ENCODE measurements around the gene SYT9.

Gene SYT9

DNA sequence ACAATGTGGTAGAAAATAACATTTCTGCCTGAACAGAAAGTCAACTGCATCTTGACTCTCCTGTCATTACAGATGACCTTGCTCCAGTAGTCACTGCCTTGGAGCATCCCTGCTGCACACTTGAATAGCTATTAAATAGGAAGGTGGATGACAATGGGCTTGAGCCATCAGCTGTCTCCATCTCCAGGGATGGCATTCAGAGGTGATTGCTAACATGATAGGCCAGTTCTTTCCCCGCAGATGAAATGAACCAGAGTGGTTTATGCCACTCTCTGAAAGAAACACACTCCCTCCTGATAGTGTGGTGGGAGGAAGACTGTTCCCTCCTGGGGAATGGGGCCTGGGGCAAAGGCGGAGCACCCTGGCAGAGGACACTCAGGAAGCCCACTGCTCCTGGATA, 176.5 kb downstream of the SYT9 start:
- no peak for DNase-seq

DNA sequence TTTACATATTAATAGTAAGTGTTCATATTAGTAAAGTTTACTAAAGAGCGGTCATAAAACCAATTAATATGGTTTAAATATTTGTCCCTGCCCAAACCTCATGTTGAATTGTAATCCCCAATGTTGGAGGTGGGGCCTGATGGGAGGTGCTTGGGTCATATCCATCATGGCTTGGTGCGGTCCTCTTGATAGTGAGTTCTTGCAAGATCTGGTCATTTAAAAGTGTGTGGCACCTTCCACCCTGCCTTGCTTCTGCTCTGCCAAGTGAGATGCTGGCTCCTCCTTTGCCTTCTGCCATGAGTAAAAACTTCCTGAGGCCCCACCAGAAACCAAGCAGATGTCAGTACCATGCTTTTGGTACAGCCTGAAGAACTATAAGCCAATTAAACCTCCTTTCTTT, 178.8 kb downstream of the SYT9 start:
- DNase-seq, result no peak

DNA sequence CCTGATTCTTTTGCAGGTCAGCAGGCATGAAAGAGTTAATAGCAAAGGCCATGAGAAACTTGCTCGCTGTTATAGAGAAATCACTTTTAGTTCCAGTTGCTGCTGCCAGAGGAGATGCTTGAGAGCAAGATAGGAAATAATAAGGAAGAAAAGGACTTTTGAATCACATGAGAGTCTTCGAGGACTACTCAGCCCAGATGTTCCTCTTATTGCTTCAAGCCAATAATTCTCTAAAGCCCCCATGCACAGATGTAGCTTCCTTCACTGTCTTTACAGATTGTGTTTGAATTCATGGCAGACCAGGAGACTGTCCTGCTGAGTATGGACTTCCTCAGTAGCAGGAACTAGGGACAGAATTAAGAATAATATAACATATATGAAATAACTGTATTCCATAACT, 183.5 kb downstream of the SYT9 start:
- DNase-seq, result no peak

DNA sequence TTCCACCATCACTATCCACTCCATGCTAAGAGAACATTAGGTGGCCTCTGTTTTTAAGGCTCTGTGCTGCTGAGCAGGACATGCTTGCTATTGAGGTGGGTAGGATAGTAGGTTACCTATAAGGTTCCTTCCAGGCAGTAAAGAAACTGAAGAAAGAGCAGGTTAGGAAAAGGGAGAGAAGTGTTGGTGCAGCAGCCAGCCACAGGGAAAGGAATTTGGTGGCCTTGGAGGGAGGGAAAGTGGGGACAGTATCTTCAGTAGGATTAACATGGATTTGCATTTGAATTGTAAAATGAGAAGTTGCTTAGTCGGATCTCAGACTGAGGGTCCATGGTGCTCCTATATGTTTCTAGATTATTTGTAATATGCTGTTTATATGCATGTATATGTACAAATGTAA, 184.4 kb downstream of the SYT9 start:
- DNase-seq, result no peak

DNA sequence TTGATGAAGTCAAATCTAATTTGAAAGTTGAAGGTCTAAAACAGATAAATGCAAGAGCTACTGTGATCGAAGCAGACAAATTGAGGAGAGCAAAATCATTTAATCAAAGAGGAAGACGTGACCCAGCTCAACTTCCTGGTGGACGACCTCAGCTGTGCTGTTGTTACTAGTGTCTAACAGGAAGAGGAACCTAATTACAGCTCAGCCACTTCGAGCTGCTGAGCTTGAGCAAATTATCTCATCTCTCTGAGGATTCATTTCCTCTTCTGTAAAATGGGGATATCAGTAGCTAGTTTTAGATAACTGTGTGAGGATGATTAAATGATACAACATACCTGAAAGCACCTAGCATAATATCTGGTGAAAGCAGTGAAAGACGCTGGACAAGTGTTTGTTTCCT, 185.0 kb downstream of the SYT9 start:
- DNase-seq, result peak; percentile 59

DNA sequence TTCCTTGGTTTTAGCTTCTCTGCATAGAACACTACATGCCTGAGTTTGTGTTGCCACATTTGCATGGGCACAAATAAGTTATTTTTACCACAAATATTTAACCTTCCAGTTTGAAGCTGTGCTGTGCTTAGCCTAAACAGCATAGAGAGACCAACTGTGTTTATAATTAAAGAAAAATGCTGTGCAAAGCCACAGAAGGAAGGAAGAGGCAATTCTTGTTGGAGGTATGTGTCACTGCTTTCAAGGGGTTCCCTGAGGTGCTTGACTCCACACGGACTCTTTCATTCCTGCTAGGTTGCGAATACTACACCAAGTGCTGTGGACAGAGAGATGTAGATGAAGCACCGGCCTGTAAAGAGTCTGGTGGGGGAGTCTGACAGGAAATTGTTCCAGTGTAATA, 186.0 kb downstream of the SYT9 start:
- no peak for DNase-seq

DNA sequence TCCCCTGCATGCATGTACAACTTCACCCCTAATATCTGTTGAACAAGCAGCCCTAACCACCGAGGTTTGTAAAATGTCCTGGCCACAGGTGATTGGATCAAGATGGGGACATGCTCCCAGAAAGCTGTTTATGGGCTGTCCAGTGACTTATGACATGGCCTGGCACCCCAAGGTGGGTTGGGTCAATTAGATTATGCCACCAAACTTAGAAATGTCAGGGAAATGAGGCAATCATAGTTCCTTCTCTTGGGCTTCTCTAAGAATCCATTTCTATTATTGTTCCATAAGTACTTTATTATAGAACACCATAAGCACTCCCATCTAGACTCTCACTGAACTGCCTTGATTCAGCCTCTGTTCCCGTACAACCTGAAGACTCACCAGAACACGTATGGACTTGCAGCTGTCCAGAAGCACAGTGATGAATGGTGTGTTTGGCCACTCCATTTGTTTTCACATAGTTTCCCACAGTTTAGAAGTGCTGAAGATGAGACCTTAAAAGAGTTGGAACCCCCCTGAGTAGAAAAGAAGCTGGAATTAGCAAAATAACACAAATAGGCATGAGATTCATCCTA, 188.1 kb downstream of the SYT9 start:
- DNase-seq, result no peak

DNA sequence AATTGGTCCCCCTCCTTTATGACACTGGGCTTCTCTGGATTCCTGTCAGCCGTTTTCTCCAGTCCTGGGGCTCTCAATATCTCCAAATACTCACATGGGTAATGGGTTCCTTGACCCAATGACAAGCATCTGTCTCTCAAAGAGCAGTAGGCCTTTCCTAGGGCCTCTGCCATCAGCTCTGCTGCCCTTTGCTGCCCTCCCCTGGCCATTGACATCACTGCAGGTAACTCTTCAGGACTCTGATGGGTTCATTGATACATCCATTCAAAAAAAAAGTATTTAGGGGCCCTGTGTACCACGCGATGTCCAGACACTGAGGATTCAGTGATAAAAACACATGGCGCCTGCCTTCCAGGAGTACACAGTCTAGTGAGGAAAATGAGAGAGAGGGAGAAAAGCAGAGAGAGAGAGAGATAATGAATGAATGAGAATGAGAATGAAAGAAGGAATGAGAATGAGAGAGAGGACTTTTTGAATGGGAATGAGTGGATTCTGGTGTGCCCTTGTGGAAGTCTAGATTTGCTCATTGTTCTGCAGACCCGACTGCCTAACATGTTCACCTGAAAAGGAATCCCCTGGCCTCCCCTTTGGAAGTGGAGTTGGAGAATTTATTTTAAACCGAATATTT, 191.0 kb downstream of the SYT9 start:
- DNase-seq, result peak; percentile 82

DNA sequence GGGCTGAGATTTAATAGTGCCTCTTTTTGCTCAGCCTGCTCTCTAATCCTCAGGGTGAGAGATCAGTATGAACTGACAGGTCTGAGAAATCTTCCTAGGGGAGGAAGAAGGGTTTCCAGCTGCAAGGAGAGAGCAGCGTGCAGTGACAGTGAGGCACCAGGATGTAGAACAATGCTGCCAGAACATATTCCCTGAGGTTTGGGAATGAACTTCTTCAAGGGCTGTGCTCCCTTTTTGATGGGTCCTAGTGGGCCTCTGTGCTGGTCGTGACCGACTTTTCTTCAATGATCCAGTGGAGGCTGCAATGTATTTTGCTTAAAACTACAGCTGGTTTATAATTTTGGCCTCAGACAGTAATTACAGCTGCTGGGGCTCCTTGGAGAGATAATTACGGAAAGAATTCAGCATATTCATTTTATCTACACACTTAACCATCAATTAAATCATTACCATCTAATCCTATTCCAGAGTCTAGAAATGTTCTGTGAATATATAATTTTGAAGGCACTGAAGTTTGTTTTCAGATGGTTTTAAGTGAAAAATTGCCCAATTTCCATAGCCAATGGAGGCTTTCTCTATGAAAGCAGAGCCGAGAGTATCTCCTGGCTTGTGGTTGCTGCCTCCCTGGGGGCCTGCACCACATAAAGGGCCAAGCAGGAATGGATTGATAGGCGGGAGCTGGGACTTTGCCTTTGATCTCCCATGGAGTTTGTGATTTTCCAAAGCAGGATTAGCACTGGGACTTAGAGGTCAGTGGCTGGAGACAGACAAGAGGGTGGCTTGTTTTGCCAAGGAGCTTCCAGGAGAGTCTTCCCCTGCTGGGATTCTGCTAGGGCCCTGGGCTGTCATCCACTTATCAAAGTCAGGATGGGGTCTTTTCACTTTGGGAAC, 192.6 kb downstream of the SYT9 start:
- no peak for DNase-seq

DNA sequence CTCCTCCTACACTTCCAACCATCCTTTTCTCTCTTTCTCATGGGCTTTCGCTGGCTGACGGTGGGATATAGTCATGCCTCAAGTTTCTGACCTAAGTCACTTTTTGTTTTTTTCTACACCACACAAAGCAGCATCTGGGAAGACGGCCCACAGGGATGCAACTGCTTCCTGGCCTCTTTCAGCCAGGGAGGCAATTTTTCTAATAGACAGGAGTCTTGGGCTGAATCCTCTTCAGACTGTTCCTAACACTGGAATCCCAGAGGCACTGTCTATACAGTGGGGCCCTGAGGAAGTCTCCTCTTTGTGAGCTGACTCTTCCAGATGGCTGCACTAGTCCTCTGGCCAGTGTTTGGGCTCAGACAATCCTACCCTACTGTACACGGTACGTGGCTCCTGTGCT, 193.9 kb downstream of the SYT9 start:
- DNase-seq, result no peak

DNA sequence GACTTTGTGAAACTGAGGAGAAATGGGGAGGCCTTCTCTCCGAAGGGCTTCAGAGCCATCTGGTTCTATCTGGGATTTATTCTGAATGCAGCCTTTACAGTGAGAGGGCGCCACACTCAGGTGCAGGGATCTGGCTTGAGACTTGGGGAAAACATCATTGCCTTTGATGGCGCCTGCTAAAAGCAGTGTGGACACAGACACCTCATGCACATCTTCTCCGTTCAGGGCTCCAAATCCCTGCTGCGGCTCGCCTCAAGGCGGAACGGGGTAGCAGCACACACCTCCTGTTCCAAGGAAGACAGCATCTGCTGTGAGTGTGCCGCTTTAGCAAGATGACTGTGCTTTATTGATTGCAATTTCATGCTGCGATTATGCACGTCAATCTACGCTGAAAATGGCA, 196.5 kb downstream of the SYT9 start:
- no peak for DNase-seq

DNA sequence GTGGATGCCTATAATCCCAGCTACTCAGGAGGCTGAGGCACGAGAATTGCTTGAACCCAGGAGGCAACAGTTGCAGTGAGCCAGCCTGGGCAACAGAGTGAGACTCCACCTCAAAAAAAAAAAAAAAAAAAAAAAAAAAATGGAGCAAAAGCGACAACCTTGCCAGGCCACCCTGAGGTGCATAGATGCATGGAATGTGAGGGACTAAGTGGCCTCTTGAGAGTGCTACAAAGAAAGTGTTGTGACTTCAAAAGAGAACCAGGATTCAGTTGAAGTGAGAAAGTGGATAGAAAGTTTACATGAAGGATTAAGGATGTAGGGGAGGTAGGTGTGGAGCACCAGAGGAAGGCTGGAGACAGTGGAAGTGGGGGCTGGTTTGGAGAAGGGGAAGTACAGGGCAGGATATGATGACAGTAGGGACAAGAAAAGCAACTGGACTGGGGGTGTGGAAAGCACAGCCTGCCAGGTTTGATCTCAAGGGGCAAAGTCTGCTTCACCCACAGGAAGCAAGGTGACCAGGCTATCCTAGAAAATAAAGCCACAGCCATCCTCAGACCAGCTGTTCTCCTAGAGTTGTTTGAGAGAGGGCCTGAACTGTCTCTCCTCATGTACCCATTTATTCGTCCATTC, 197.6 kb downstream of the SYT9 start:
- DNase-seq, result no peak

DNA sequence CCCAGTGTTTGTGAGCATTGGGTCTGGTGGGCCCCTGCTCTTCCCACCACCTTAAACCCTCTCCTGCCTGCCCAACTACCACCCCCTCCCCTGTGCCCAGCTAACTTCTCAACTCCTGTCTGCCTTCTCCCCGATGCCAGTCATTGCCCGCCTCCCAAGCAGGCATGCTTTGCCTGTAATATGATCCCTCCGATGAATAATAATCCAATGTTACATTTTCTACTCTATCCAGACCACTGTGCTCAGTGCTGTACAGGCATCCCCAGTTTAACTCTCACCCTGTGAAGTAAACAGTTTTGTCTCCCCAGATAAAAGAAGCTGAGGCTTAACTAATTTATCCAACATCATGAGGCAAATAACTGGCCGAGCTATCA, 198.1 kb downstream of the SYT9 start:
- no peak for DNase-seq

DNA sequence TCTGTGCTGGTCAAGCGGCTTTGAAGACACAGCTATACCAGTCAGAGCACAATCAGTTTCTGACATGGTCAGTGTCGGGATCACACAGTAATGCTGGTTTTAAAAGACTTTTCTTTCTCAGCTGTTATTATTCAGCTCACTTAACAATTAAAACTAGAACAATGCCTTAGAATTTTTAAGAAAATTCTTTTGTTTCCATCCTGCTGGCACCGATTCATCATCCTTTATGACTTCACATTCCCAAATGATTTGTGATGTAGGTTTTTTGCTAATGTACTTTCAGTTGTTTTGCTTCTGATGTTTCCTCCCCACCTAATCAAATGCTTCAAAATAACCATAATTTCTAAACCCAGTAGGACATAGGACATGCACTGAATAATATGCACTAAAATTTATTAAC, 199.1 kb downstream of the SYT9 start:
- DNase-seq, result no peak

DNA sequence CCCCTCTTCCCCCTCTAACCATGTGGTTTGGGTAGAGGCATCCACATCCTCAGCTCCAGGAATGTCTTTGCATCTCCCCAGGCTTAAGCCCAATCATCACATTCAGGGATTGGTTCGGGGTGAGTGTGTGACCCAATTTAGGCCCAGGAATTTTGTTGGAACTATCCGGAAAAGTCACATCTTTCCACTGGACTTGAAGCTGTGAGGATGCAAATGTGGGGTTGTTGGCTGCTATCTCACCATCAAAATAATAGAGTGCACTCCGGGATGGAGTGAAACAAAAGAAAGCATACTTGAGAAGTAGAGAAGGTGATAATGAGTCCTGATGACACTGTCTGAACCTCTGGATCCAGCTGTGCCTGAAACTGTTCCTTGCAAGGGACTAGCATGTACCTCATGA, 199.8 kb downstream of the SYT9 start:
- DNase-seq, result no peak

DNA sequence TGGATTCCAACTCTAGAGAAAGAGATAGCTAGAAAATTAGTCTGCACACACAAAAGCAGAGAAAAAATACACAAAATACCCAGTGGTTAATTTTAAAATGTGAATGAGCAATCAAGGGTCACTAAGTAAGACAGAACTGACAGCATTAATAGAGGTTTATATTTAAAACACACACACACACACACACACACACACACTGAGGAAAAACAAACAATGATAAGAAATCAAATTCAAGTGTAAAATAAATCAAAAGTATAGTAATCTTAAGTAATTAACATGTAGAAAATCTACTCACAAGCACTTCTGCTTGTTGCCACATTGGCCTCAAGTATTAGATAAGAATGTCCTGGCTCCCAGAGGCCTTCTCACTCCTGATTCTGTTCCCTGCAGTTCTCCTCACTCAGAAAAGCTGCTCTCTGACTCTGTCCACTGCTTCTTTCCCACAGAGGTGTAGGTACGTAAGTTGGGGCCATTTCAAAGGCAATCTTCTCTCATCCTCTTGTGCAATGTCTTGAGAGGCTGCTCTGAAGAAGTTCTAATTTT, 200.3 kb downstream of the SYT9 start:
- DNase-seq, result no peak

DNA sequence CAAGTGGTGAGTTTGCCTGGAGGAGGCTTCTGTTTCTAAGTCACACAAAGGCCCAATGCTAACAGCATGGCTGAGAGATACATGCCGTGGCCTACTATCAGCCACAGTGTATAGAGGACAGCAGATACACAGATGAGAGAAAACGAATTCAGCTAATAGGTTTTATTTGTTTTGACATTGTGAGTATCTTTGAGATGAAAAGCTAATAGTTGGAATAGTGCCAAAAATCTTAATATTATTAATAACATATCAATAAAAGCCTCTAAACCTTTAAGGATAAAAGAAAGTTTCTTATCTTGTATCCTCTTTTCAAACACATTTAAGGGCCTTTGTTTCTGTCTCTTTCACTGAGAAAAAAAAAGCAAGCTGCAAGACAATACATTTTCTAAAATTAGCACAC, 203.2 kb downstream of the SYT9 start:
- DNase-seq, result no peak

DNA sequence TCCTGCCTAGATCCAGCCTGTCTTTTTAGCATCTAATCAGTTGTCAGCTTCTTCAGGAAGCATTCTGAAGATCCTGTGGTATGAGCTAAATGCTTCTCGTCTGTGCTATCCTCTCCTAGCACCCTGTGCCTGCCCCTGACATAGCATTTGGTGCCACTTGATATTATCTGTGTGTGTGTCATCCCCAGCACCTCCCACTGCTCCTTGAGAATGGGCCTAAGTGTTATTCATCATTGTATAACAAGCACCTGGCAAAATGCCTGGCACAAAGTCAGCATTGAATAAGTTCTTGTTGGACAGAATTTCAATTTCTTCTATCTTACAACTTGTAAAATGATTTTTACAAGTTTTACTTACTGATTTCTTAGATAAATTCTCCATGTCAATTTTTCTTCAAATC, 205.5 kb downstream of the SYT9 start:
- no peak for DNase-seq

DNA sequence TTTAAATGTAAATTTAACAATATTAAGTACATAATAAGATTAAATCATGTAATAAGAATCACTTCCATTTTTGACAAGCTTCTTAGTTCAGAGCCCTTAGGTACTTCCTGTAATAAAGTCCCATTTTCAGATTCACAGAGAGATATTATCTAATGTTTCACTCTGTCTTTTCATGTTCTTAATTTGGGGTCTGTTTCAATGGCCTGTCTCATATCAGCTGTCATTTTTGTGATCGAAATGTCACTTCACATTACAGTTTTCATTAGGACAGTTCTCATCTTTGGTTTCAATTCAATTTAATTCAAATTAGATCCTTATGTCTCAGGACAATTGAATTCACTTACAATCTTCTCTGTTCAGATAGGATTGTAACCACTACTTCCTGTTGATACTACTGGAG, 211.0 kb downstream of the SYT9 start:
- DNase-seq, result no peak

DNA sequence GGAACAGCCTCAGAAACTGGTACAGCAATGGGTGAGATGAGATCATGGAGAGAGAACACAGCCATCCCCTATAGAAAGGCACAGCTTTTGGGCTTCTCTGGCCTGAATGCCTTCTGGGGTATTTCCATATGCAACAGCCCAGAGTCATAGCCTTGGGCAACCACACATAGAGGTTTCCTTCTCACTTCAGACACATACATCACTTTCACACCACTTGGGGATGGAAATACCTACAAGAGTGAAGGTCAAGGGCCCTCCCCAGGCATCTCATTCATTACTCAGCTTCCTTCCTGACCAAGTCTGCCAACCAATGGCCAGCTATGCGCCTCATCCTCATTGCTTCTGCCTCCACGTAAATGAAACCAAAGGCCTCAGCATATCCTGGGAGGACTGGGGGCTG, 215.9 kb downstream of the SYT9 start:
- DNase-seq, result no peak

DNA sequence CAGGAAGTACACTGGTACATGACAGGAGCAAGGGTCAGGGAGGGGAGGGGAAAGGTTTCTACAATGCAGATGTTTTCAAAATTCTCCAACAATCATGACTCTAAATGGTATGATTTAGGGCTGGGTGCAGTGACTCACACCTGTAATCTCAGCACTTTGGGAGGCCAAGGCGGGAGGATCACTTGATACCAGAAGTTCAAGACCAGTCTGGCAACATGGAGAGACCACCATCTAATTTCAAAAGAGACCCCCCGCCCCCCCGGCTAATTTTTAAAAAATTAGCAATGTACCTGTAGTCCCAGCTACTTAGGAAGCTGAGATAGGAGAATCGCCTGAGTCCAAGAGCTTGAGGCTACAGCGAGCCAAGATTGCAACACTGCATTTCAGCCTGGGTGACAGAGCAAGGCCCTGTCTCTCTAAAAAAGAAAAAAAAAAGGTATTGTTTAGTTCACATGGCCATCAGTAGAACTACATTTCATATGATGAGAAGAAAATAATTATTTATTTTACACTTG, 217.7 kb downstream of the SYT9 start:
- no peak for DNase-seq

DNA sequence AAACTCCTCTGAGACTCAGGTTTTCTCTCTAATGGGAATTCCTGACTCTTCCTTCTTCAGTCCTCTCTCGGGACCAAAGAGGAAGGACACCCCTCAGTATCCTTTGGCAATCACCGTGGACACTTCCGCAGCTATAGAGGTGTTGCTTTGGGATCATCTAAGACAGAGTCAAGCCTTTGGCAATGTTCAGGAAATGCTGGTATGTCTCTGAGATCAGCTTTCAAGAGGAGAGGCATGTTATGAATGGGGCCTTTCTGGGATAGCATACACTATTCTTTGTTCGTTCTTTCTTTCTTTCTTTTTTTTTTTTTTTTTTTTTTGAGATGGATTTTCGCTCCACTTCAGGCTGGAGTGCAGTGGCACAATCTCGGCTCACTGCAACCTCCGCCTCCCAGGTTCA, 219.4 kb downstream of the SYT9 start:
- DNase-seq, result no peak

DNA sequence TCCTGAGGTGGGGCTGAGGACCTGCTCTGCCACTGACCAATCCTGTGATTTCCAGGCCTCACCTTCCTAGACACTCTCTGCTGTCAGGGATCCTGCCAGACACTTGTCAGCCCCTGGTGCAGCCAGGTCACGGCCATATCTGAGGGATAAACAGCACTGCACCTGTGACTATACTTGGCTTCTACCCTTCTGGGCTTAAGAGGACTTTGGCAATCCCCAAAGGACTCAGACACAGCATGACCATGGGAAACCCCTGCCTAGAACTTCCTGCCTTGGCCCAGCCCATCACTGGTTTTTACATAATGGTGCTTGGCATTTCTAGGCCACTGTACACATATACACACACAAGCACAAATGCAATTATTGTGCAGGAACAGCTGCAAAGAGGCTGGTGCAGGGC, 222.0 kb downstream of the SYT9 start:
- no peak for DNase-seq

DNA sequence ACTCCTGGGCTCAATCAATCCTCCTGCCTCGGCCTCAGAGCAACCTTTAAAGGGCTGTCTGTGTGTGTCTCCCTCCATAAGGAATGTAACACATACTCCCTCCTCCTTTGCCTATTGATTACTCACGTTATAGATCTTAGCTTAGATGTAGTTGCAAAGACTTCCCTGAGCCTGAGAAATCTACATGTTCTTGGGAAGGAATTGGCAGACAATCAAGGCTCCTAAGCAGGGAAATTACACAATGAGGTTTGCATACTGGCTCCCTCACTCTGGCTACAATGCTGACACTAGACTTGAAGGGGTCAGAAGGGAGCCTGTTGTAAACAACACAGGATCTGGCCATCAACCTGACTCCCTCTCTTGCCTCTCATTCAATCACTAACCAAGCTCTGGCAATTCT, 228.4 kb downstream of the SYT9 start:
- DNase-seq, result no peak

Data from OCI-M1 (cell line).